ENCODE measurements around the gene MARK4. TPM values are rescaled to one million over a fixed set of nuclear protein-coding genes. Genes with fewer than 3 reads are reported as not detected.

The MARK4 gene
- total RNA-seq, 2 experiments from 2014 or later, result 18.1 to 19.8 TPM

- POLR2A ChIA-PET, result no interaction called here
- no peaks in the 10 kb centered on the region for H3K36me3 Mint-ChIP-seq (ENCODE audit: low read depth)
- no peak within 1 kb of the TSS for H3K4me3 Mint-ChIP-seq
- H3K4me3 ChIP-seq (ENCODE audit: low read length), result no peak within 1 kb of the TSS
- peaks cover 6% of the 10 kb centered on the region for H3K4me1 ChIP-seq (ENCODE audit: insufficient read depth, low read length)
- no peak for ATAC-seq (ENCODE audit: poor library complexity)
- peaks cover 0 to 11% of the 10 kb centered on the region in 2 experiments for H3K9me3 ChIP-seq (ENCODE audit: control insufficient read depth in 1 of 2, insufficient read depth in 1 of 2, low read length in 2 of 2)
- no peak for TF ChIP-seq CTCF (IDR thresholded peaks at IDR 0.05)
- no peaks in the 10 kb centered on the region for H3K36me3 ChIP-seq (ENCODE audit: insufficient read depth, low read length)
- no peak within 1 kb of the TSS for H3K27ac Mint-ChIP-seq
- no peak within 1 kb of the TSS for H3K27ac ChIP-seq (ENCODE audit: low read depth in 1 of 2, low read length in 2 of 2)
- intact Hi-C loops (cut with DNase I, micrococcal nuclease), result no loop called here
- H3K9me3 Mint-ChIP-seq, result no peaks in the 10 kb centered on the region
- CTCF ChIA-PET, result no interaction called here
- H3K27me3 ChIP-seq (ENCODE audit: control insufficient read depth in 1 of 2, insufficient read depth in 2 of 2, low read length in 2 of 2), result peaks cover 19 to 47% of the 10 kb centered on the region in 2 experiments
- DNase-seq, result no peak
- peaks cover 29% of the 10 kb centered on the region for H3K27me3 Mint-ChIP-seq
- no peaks in the 10 kb centered on the region for H3K4me1 Mint-ChIP-seq (ENCODE audit: low read depth)
These were observed 71.7 kb downstream of the MARK4 start, which contains the start of gene CKM for GRCh38 chr19:45322744-45323281. CKM (minus strand) TSS chr19:45322875; CDS start chr19:45319713, 3,162 bp downstream.

DNA sequence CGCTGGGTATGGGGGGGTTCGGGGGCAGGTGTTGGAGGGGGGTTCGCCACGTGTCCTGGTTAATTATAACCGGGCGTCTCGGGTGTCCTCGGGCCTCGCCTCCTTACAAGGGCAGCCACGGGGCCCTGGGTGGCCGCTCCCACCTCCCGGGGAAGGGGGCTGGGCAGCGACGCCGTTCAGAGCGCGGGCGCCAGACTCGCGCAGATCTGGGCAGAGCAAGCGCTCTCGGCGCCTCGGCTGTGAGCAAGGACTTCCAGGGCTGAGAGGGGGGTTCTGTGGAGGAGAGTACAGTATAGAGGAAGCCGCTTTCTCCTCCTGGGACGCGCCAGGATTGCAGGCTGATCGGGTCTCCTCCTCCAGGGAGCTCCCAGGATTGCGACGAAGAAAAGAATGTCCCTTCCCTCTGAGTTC lies 72.6 kb downstream of the MARK4 start:
- Mint-ChIP-seq H3K27ac (no peak overlapping the region), H3K36me3 (ENCODE audit: low read depth) (no peaks in the 10 kb centered on the region), H3K27me3 (peaks cover 21% of the 10 kb centered on the region), H3K4me1 (ENCODE audit: low read depth) (no peaks in the 10 kb centered on the region), H3K9me3 (no peaks in the 10 kb centered on the region), H3K4me3 (no peak overlapping the region)
- POLR2A ChIA-PET, result no interaction called here
- H3K36me3 ChIP-seq (ENCODE audit: insufficient read depth, low read length), result no peaks in the 10 kb centered on the region
- no peak for TF ChIP-seq CTCF (IDR thresholded peaks at IDR 0.05)
- no peak overlapping the region for H3K4me3 ChIP-seq (ENCODE audit: low read length)
- intact Hi-C loops (cut with DNase I, micrococcal nuclease), result no loop called here
- peaks cover 6% of the 10 kb centered on the region for H3K4me1 ChIP-seq (ENCODE audit: insufficient read depth, low read length)
- no peak overlapping the region for H3K27ac ChIP-seq (ENCODE audit: low read depth in 1 of 2, low read length in 2 of 2)
- H3K9me3 ChIP-seq (ENCODE audit: control insufficient read depth in 1 of 2, insufficient read depth in 1 of 2, low read length in 2 of 2), result peaks cover 0 to 11% of the 10 kb centered on the region in 2 experiments
- CTCF ChIA-PET, result no interaction called here
- H3K27me3 ChIP-seq (ENCODE audit: control insufficient read depth in 1 of 2, insufficient read depth in 2 of 2, low read length in 2 of 2), result peaks cover 19 to 38% of the 10 kb centered on the region in 2 experiments
- ATAC-seq (ENCODE audit: poor library complexity) (no peak), DNase-seq (no peak)

- no peaks in the 10 kb centered on the region for H3K36me3 Mint-ChIP-seq (ENCODE audit: low read depth)
These were observed 73.4 kb downstream of the MARK4 start for GRCh38 chr19:45324349-45324907.

More at GRCh38 chr19:45324349-45324907, 73.4 kb downstream of the MARK4 start:
- H3K4me1 Mint-ChIP-seq (ENCODE audit: low read depth), result no peaks in the 10 kb centered on the region
- Histone ChIP-seq H3K4me3 (ENCODE audit: low read length) (no peak overlapping the region), H3K36me3 (ENCODE audit: insufficient read depth, low read length) (no peaks in the 10 kb centered on the region), H3K27me3 (ENCODE audit: control insufficient read depth in 1 of 2, insufficient read depth in 2 of 2, low read length in 2 of 2) (peaks cover 19 to 31% of the 10 kb centered on the region in 2 experiments), H3K27ac (ENCODE audit: low read depth in 1 of 2, low read length in 2 of 2) (no peak overlapping the region), H3K4me1 (ENCODE audit: insufficient read depth, low read length) (peaks cover 6% of the 10 kb centered on the region), H3K9me3 (ENCODE audit: control insufficient read depth in 1 of 2, insufficient read depth in 1 of 2, low read length in 2 of 2) (peaks cover 0 to 11% of the 10 kb centered on the region in 2 experiments)
- H3K4me3 Mint-ChIP-seq, result no peak overlapping the region
- no peak for TF ChIP-seq CTCF (IDR thresholded peaks at IDR 0.05)
- intact Hi-C loops (cut with DNase I, micrococcal nuclease), result no loop called here
- H3K9me3 Mint-ChIP-seq, result no peaks in the 10 kb centered on the region
- H3K27ac Mint-ChIP-seq, result no peak overlapping the region
- no peak for ATAC-seq (ENCODE audit: poor library complexity)
- DNase-seq, result no peak
- POLR2A ChIA-PET, result no interaction called here
- CTCF ChIA-PET, result no interaction called here
- peaks cover 21% of the 10 kb centered on the region for H3K27me3 Mint-ChIP-seq

Measured in CD4-positive, alpha-beta T cell (primary cell).